Fibroblast of lung (primary cell): ENCODE results near the gene SCIN. TPM values are rescaled to one million over a fixed set of nuclear protein-coding genes. Genes with fewer than 3 reads are reported as not detected.

Experiments used
- DNase-seq, 2 donors: peaks; one replicate each; pipeline versions ENCODE4 v3.0.0 to v3.0.0-alpha.2; 2010; ENCODE audit warnings: low read depth in 2 of 2
- H2AFZ ChIP-seq: 2 replicates; pipeline ENCODE4 v1.5.1; 2012; ENCODE audit warnings: low read length, control low read depth, inconsistent platforms
- H3K27ac ChIP-seq: 2 replicates; pipeline ENCODE4 v1.5.1; 2011; ENCODE audit warnings: low read length, control low read depth; ENCODE audit not compliant: insufficient read depth
- H3K27me3 ChIP-seq: 2 replicates; pipeline ENCODE4 v1.5.1; 2011; ENCODE audit warnings: mild to moderate bottlenecking, low read length; ENCODE audit not compliant: control insufficient read depth, insufficient read depth
- H3K36me3 ChIP-seq: 2 replicates; pipeline ENCODE4 v1.5.1; 2011; ENCODE audit warnings: low read length; ENCODE audit not compliant: control insufficient read depth, insufficient read depth
- H3K4me1 ChIP-seq: 2 replicates; pipeline ENCODE4 v1.5.1; 2011; ENCODE audit warnings: low read length; ENCODE audit not compliant: control insufficient read depth, insufficient read depth; ENCODE audit errors: extremely low read depth
- H3K4me2 ChIP-seq: 2 replicates; pipeline ENCODE4 v1.5.1; 2011; ENCODE audit warnings: low read length, control low read depth; ENCODE audit not compliant: insufficient read depth; ENCODE audit errors: extremely low read depth
- H3K4me3 ChIP-seq, 4 experiments: fragments of 200-600 bp in 1 of 4; sonication (generic) in 1 of 4; replicated peaks in 1 of 4; 2 replicates each; pipeline ENCODE4 v1.5.1; 2011 to 2016; ENCODE audit warnings: low read length in 4 of 4, low read depth in 3 of 4, mild to moderate bottlenecking in 3 of 4, control low read depth in 2 of 4, inconsistent platforms in 1 of 4, mixed read lengths in 1 of 4; ENCODE audit not compliant: insufficient read depth in 1 of 4; ENCODE audit errors: control extremely low read depth in 1 of 4
- H3K79me2 ChIP-seq: 2 replicates; pipeline ENCODE4 v1.5.1; 2012; ENCODE audit warnings: mild to moderate bottlenecking, low read length, inconsistent platforms; ENCODE audit not compliant: control insufficient read depth, insufficient read depth
- H3K9ac ChIP-seq: 2 replicates; pipeline ENCODE4 v1.5.1; 2011; ENCODE audit warnings: mild to moderate bottlenecking, low read length, control low read depth; ENCODE audit not compliant: insufficient read depth
- H3K9me3 ChIP-seq: 2 replicates; pipeline ENCODE4 v1.5.1; 2012; ENCODE audit warnings: low read depth, low read length; ENCODE audit not compliant: control insufficient read depth, insufficient read depth
- H4K20me1 ChIP-seq: 2 replicates; pipeline ENCODE4 v1.5.1; 2011; ENCODE audit warnings: low read length; ENCODE audit not compliant: control insufficient read depth, insufficient read depth; ENCODE audit errors: extremely low read depth
- CTCF ChIP-seq, 2 donors: IDR thresholded peaks in 1 of 2; conservative IDR thresholded peaks in 1 of 2; 1 replicate in 1 of 2; 2 replicates in 1 of 2; pipeline ENCODE4 v1.5.1; 2011 to 2012; ENCODE audit warnings: low read length in 2 of 2, control low read depth in 1 of 2, inconsistent platforms in 1 of 2, low read depth in 1 of 2, mild to moderate bottlenecking in 1 of 2
- EZH2 ChIP-seq: IDR thresholded peaks from 2 replicates; pipeline ENCODE4 v1.5.1; 2012; ENCODE audit warnings: low read length, control low read depth, mild to moderate bottlenecking; ENCODE audit errors: missing control alignments
- polyA plus RNA-seq, 2 donors: library from polyadenylated mRNA; depleted of rRNA in 1 of 2; stranded (reverse) in 1 of 2; unstranded in 1 of 2; fragments of >200 nt; gene quantifications; 2 replicates each; pipeline ENCODE4 v1.2.1, GENCODE V29; 2011 to 2012; ENCODE audit warnings: missing spikeins in 1 of 2
- total RNA-seq: library from RNA; depleted of rRNA; stranded (reverse); fragments of >200 nt; gene quantifications from 2 replicates; pipeline ENCODE4 v1.2.1, GENCODE V29; 2014

Gene SCIN
- total and polyA plus RNA-seq, 2 donors (not counting 1 experiment from before 2014, with no cell fraction given): 0.08 to 0.17 TPM

GRCh38 chr7:12695965-12696364, 125.4 kb downstream of the SCIN start:
- Histone ChIP-seq H3K4me1 (no peaks in the 10 kb centered on the region), H2AFZ (no peak overlapping the region), H3K27ac (no peak overlapping the region), H4K20me1 (no peaks in the 10 kb centered on the region), H3K36me3 (no peaks in the 10 kb centered on the region), H3K9me3 (no peaks in the 10 kb centered on the region), H3K27me3 (no peaks in the 10 kb centered on the region), H3K4me2 (no peak overlapping the region), H3K79me2 (peaks cover 1% of the 10 kb centered on the region), H3K9ac (no peak overlapping the region), H3K4me3 (no peak overlapping the region)
- TF ChIP-seq CTCF (conservative IDR thresholded peaks at IDR 0.05 in 1 of 2, IDR thresholded peaks at IDR 0.05 in 1 of 2; ENCODE audit: low read depth in 1 of 2, low read length in 2 of 2) (no peak), EZH2 (no peak)
- DNase-seq: no peak

GRCh38 chr7:12699299-12699698, 128.8 kb downstream of the SCIN start:
- TF ChIP-seq CTCF (conservative IDR thresholded peaks at IDR 0.05 in 1 of 2, IDR thresholded peaks at IDR 0.05 in 1 of 2; ENCODE audit: low read depth in 1 of 2, low read length in 2 of 2): no peak
- TF ChIP-seq EZH2: no peak
- Histone ChIP-seq H3K27ac (no peak overlapping the region), H3K9ac (no peak overlapping the region)

GRCh38 chr7:12701433-12701832, 130.9 kb downstream of the SCIN start:
- Histone ChIP-seq H3K27ac (no peak overlapping the region), H3K4me1 (no peaks in the 10 kb centered on the region), H3K4me2 (no peak overlapping the region), H3K79me2 (no peaks in the 10 kb centered on the region), H3K9me3 (no peaks in the 10 kb centered on the region), H3K36me3 (no peaks in the 10 kb centered on the region), H3K9ac (no peak overlapping the region), H3K27me3 (no peaks in the 10 kb centered on the region), H4K20me1 (no peaks in the 10 kb centered on the region), H2AFZ (no peak overlapping the region), H3K4me3 (no peak overlapping the region)
- DNase-seq: no peak
- TF ChIP-seq EZH2 (no peak), CTCF (conservative IDR thresholded peaks at IDR 0.05 in 1 of 2, IDR thresholded peaks at IDR 0.05 in 1 of 2; ENCODE audit: low read depth in 1 of 2, low read length in 2 of 2) (no peak)

More at GRCh38 chr7:12699299-12699698, 128.8 kb downstream of the SCIN start:
- Histone ChIP-seq H3K36me3 (no peaks in the 10 kb centered on the region), H4K20me1 (no peaks in the 10 kb centered on the region), H2AFZ (no peak overlapping the region), H3K4me3 (no peak overlapping the region), H3K27me3 (no peaks in the 10 kb centered on the region), H3K4me2 (no peak overlapping the region), H3K4me1 (no peaks in the 10 kb centered on the region), H3K79me2 (no peaks in the 10 kb centered on the region), H3K9me3 (no peaks in the 10 kb centered on the region)
- no peak for DNase-seq
